WI38 (cell line): ENCODE measurements around the gene CTCFL.

Experiments
- H3K4me3 ChIP-seq: 2 replicates; pipeline ENCODE4 v1.5.1; 2011; ENCODE audit warnings: low read depth, mild to moderate bottlenecking, control low read depth, low read length
- CTCF ChIP-seq: IDR thresholded peaks from 2 replicates; pipeline ENCODE4 v1.5.1; 2012; ENCODE audit warnings: low read depth, mild to moderate bottlenecking, control low read depth, low read length

The CTCFL gene

GRCh38 chr20:57568088-57568896, 43.4 kb upstream of the CTCFL start:
- H3K4me3 ChIP-seq = no peak overlapping the region
- no peak for TF ChIP-seq CTCF

- H3K4me3 ChIP-seq = no peak overlapping the region
- TF ChIP-seq CTCF = no peak
These were observed 42.6 kb upstream of the CTCFL start for GRCh38 chr20:57567471-57568079.

GRCh38 chr20:57566803-57567459, 42.0 kb upstream of the CTCFL start:
- no peak overlapping the region for H3K4me3 ChIP-seq
- TF ChIP-seq CTCF = no peak

GRCh38 chr20:57566399-57566798, 41.5 kb upstream of the CTCFL start:
- TF ChIP-seq CTCF = no peak
- H3K4me3 ChIP-seq = no peak overlapping the region

GRCh38 chr20:57564951-57565642, 40.2 kb upstream of the CTCFL start:
- no peak for TF ChIP-seq CTCF
- no peak overlapping the region for H3K4me3 ChIP-seq

GRCh38 chr20:57564180-57564802, 39.4 kb upstream of the CTCFL start:
- no peak for TF ChIP-seq CTCF
- no peak overlapping the region for H3K4me3 ChIP-seq
